ENCODE measurements around the gene BEND4.

GRCh38 chr4:42067264-42067663 lies 85.2 kb downstream of the BEND4 start:
- no peak for TF ChIP-seq CTCF (IDR thresholded peaks at IDR 0.05)
- TF ChIP-seq POLR2A (IDR thresholded peaks at IDR 0.05), result no peak
